HG02623 (cell line): Measurements from ENCODE around the gene ITGA5.

Source experiments
- ATAC-seq: cut with Tn5 transposase; IDR thresholded peaks from one replicate; pipeline ENCODE4 v1.9.1; 2021; ENCODE audit warnings: moderate library complexity; ENCODE audit not compliant: unreplicated experiment

ITGA5 gene

DNA sequence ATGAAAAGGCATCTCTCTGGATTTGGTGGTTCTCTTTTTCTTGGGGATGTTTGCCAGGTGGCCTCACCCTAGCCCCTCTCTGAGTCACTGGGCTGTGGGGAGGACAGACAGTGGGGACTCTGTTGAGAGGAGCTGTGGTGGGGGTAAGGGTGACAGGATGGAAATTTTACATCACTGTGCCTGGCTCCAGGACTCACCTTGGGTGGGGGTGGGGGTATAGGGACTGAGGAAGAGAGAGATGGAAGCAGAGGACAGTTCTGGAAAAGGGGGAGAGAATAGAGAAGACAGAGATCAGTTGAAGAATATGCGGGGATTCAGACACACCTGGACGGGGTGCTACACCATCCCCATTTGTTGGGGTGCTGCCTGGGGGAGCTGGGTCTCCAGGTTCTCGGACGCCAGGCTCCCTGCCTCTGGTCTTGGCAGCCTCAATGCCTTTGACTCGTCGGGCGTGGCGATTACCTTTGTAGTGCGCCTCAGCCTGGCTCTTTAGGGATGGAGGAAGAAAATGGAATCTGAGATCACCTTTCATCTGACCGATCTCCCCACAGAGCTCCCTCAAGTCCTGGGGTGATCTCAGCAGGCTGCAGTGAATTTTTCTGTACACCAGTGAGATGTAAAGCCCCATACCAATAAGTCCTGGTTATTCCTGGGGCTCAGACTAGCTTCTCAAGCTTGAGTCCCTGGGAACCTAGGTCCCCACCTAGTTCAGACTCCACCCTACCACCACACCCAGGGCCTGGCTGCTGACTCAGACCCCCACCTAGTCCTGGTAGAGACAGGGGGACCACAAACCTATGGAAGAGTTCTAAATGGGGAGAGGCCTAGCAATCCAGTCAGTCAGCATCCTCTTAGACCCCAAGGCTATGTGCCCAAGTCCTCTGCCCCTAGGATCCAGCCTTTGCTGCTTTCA, 45.2 kb downstream of the ITGA5 start:
- ATAC-seq = no peak

DNA sequence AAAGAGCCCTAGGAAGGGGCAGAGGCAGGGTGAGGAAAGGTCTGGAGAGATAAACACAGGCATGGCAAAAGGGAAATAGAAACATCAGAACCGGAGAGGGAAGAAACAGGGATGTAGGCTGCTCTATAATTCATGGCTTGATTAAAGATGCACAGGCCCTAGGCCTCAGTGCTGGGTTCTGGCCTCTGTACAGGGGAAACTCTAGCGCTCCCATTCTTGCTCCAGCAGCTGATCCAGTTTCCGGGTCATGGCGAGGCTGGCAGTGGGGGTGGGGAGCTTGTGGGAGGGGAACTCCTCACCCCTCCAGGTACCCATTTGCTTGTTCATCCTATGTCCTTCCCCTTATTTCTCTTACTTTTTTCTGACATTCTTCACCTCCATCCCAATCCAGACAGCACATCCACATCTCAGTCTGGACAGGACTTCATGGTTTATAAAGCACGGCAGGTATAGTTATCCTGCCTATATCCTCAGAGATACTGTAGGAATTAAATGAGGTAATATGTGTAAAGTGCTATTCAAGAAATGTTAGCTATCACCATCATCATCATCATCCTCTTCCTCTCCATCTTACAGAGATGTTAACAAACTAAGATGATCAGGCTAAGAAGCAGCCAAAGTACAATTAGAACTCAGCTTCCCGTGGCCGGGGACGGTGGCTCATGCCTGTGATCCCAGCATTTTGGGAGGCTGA, 46.8 kb downstream of the ITGA5 start:
- no peak for ATAC-seq

DNA sequence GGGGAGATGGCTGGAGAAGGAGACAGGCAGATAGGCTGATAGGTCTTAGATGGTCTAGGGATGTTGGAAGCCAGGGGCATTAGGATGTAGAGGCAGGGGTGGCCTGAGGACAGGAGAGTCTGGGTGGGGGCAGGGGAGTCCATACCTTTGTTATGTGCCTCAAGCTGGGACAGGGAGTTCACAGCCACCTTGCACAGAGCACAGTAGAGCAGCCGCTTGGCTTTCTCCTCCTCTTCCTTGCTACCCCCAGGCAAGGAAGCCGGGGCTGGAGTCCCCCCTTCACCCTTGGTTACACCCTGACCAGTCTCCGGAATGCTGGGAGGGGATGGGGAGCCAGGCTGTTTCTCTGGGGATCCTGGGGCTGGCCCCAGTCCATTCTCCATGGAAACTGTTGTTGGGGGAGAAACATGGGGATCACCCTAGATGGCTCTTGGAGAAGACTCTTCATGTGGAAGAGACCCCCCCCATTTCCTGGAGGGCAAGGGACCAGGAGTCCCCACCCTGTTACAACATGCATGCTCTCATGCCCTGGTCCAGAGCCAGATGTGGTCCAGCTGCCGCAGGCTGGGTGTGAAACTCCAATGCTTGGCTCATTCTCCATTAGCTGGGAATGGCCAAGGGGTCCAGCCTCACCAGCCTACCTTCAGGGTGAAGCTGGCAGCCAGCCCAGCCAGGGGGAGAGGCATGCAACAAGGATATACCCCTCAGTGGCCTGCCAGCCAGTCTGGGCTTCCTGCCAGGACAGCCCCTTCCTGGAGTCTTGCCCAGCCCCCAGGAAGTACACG, 47.5 kb downstream of the ITGA5 start:
- no peak for ATAC-seq

DNA sequence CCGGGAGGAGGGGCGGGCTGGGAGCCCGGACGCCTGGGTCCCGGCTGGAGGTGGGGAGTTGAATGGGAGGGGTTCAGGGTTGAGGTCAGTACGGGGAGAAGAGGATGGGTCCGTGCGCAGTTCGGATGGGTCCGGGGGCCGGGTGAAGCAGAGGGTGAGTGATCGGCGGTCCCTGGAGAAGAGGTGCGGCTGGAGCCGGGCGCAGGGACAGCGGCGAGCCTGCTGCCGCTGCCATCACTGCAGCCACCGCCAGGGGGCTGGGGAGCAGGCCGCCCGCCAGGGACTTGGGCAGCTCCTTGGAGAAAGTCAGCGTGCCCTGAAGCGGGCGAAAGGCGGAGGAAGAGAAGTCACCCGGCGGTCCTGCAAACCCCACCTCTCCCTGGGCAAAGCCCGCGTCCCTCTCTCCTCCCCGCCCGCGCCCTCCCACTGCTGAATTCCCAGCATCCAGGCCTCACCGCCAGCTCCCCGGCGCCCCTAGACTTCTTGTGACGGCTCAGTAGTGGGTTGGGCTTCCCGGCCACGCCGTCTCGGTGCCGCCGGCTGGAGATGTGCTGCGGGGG, 48.8 kb downstream of the ITGA5 start:
- ATAC-seq = no peak

DNA sequence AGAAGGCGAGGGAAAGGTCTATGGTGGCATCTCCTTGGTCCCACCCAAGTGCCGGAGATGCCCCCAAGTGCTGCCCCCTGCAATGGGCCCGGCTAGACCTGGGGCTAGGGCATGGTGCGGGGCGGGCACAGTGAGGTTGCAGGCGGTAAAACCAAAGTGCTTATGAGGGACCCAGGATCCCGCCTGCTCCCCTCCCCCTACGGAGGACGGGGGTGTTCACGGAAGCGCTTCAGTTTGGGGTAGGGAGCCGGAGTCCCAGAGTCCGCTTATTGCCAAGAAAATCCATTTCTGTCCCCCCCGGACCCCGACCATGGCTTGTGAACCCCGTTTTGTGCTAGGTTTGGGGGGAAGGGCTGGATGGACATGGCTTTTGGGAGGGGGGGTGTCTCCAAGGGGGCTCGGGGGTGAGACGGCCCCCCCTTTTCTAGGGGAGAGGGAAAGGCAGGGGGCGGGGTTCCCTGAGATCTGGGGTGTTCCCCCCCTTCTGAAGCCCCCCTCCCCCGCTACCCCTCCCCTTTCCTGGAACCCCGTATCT, 49.4 kb downstream of the ITGA5 start:
- no peak for ATAC-seq

DNA sequence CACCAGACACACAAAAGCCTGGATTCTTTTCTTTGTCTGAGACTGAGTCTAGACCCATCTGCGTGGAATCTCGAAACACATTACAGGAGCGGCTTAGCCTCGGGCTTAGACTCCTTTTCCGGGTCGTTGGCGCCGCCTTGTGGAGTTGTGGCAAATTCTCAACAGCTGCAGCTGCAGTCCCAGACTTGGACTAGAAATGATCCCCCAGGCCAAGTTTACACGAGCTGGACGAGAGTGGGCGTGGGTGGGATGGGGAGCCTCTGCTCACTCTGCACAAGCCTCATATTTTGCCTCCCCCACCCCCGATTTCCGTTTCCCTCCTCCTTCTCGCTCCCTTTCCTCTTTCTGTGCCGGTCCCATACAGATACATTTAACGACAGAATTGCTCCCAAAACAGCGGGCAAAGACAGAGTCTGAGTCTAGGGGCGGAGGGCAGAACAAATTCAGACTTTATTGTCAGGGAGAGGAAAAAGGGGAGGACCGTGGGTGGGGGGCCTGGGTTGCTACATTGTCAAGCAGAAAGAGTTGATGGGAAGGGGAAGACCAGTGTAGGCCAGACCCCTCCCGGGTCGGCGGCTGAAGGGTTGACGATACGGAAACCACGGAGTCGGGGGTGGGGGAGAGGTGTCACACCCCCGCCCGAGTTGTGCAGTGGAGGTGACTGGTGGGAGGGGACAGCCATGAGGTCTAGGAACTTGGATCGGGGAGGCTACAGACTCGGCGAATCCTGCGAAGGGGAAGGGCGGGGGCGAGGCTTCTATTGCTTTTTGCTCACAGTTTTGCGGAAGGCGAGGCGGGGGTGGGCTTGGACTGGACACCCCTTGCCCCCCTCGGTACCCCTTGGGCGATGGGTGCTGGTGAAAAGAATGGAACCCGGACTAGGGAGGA, 50.1 kb downstream of the ITGA5 start:
- peak; percentile 75 for ATAC-seq

DNA sequence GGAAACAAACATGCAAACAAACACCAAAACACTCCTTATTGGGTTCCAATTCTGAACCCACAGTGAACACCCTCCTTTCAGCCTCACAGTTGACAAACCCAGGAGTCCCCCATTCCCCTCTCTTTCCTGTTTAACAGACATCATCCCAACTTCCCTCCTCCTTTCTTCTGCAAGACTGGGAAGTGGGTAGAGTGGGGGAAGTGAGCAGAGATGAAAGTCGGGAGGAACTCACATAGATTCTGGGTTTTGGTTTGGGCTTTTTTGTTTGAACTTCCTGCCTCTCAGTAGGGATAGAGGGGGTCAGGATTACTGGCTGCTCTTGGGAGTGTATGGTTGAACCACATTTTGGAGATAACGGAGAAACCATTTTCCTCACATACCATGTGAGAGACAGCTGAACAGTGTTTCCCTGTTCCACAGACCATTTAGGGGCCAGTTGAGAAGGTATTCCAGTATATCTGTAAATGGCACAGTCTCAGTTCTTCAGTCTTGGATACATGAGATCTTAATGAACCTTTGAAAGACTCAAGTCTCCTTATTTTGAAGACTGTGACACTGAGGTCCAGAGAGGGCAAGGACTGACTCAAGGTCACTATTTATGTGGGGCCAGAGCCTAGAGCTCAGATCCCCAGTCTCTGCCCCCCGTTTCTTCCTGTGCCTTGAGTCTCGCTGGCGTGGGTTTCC, 50.9 kb downstream of the ITGA5 start:
- ATAC-seq = peak; percentile 6

DNA sequence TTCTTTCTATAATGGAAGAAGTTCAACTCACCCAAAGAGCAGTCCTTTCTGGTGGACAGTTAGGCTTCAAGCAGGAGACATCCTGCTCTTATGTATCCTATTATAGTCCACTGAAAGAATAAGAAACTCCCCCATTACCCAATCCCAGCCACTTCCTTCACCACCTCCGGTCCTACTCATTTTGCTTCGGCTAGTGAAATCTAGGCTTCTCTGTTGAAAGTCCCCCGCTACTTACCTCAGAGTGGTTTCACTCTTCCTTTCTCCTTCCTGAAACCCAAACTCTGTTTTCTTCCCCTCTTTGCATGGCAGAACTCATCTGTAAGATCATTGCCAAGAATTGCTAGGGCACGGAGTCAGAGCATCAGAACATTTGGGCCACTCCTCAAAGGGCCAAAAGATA, 54.7 kb downstream of the ITGA5 start, which contains the start of gene GPR84:
Gene GPR84, minus strand, starts transcription at position 74 of the 400 bp plus-strand sequence. CDS start 635 bp downstream, outside the sequence.
- peak; percentile 49 for ATAC-seq

DNA sequence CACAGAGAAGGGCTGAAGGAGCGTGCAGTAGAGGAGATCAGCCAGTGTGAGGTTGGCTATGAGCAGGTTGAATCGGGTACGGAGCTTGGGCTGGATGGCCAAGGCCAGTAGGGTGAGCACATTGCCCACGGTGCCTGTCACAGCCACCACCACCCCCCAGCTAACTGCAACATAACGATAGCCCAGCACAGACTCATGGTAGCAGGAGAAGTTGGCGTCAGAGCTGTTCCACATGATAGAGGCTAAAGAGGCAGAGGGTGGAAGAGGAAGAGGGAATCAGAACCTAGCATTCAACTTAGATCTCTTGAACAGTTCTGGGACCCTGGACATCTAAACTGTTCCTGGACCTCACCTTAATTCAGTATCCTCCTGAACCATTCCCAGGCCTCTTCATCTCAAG, 55.4 kb downstream of the ITGA5 start:
- no peak for ATAC-seq

DNA sequence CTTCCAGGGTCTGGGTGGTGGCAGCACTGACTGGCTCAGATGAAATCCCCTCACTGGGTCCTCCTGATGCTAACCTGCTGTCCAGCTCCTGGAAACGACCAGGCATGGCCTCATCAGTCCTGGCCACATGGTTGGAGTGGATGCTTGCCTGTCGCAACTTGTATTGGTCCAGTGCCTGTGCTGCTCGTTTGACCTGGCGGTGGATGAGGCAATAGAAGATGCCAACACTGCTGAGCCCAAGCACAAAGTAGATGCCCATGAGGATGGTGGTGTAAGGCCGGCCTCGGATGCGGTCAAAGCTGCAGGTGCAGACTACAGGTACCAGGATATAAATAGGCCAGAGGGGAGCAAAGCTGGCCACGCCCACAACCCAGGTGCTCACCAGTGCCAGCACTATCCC, 56.0 kb downstream of the ITGA5 start:
- ATAC-seq = no peak

DNA sequence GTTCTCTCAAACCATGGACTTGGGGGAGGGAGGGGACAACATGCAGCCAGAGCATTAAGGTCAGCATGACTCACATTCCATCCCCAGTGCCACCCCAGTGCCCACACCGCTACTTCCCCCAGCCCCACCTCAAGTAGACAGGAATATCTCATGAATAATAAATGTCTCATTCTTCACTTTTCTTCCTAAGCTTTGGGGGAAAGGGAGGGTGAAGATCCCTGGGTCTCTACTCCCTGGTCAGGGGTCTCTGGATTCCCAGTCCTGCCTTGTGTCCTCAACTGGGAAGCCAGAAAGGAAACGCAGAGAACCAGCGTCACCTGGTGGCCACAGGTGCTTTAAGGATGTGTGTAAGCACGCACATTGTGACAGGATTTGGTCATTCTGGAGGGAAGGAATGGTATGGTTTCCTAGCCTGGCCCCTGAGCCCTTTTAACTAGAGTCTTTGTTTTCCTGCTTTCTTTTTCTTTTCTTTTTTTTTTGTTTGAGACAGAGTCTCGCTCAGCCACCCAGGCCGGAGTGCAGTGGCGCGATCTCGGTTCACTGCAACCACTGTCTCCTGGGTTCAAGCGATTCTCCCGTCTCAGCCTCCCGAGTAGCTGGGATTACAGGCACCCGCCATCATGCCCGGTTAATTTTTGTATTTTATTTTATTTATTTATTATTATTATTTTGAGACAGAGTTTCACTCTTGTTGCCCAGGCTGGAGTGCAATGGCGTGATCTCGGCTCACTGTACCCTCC, 58.2 kb downstream of the ITGA5 start:
- ATAC-seq = no peak

DNA sequence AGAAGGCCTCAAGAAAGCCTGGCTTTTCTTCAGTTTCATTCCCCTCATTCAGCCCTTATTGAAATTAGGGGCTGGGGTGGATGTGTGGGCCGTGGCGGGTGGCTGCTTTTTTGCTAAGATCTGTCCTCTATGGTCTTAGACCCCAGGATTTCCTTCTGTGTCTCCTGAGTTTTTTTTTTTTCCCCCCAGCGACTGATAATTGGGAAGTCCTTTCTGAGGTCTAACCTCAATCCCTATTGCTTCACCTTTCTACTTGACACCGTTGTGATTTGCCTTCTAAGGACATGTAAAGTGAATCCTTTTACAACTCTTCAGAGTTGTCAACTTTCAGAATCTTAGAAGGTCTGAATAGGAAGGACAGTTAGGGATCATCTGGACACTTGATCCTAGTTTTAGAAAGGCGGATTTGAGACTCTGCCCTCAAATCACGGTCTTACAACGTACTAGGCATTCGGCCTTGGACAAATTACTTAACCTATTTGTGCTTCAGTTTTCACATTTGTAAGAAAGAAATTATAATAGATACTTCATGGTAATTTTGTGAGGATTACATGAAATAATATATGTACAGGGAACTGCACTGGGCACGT, 59.2 kb downstream of the ITGA5 start:
- ATAC-seq = no peak

DNA sequence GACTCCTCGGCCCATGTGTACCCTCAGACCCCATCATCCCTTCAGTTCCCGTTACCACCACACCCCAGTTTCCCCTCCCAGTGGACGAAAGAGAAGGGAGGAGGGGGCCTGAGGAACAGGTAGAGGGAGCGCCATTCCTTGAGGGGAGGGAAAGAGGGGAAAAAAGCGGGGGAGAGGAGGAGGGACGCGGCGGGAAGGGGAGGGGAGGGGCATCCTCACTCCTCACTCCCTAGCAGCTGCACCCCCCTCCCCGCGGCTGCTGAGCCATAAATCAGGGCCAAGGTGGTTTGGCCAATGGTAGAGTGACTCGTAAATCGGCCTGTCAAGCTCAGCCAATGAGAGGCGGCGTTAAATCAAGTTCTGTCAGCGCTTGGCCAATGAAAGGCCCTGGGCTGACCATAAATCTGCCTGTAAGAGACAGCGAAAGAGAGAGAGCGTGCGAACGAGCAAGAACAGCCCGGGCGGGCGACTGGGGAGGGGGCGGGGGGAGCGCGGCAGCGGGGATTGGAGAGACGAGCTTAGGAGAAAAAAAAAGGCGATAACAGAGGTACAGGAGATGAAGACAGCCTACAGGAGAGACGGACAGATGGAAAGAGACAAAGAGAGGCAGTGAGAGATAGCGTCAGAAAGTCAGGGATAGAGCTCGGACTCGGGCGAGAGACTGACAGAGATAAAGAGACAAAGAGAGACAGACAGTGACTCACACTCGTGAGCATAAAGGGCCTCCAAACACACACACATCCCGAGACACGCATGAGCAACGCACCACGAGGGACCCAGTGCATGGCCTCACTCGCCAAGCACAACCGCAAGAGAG, 59.9 kb downstream of the ITGA5 start:
- ATAC-seq = peak; percentile 96

DNA sequence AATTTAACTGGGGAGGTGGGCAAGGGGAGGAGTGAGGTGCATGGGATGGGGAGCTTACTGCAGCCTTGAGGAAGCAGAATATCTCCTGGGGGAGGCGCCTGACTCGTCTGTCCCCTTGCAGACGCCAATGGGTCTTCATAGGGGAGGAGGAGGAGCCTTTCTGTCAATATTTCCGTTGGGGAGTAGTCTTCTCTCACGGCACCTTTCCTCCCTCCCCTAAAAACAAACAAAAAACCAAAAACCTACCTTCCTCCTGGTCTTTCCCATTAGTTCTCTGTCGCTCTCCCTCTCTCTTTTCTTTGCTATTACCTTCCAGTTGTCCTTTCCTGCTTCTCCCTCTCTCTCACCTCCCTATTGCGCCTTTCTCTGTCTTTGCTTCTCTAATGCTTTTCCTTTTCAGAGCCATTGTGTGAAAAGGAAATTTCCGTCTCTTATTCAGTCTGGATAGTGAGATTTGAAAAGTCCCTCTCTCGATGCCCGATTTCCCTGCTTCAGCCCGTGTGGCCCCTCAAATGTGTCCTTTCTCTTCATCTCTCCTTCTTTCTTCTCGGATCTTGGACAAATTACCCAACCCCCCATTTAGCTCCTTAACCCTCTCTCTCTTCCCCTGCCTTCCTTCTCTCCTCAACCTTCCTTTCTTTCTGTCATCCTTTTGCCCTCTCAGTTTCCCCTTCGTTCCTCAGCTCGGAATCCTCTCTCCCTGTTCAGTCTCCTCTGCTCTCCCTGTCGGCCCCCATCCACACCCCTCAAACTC, 60.7 kb downstream of the ITGA5 start:
- no peak for ATAC-seq

DNA sequence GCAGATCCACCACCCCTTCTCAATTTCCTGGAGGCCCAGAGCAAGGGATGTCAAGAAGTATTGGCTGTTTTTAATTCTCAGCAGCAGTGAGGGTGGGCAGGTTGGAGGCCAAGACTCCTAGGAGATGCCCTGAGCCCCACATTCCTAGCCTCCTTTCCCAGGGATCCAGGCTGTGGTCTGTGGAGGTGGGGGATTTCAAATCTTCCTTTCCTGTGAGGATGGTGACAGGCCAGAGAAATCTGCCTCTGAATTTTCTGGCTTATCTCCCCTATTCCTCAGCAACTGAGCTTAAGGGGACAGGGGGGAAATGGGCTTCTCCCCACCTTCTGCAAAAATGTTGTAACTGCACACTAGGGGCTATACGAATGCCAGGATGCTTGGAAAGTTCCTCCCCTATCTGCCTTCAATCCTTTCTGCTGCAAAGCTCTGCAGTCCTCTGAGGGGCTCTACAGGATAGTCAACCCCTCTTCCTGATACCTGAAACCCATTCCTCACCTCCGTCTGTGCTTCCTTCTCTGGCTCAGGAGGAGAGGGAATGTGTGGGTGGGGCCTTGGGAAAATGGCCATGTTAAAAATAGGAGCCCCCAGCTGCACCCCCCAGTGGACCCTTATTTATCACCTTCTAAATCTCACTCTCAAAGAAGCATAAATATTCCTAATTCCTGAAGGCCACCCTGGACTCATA, 61.4 kb downstream of the ITGA5 start:
- no peak for ATAC-seq

DNA sequence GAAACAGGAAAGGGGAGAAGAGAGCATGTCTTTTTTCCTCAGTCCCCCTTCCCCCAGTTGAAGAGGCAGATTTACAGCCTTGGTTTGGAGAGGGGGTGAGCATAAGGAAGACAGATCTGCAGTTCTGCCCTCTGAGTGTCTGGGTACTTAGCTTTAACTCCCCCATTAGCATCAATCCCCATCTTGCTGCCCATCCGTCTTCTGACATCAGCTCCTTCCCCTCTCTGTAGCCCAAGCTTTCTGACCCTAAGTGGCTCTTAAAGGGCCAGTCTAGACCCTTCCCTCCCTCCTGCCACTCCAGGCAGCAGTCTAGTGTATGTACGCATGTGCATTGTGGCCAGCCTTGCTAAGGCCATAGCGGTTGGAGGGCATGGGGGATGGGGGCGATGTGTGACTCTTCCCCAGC, 62.1 kb downstream of the ITGA5 start:
- ATAC-seq = no peak
